K562 (cell line): Measurements from ENCODE around the gene DRC1. TPM values are rescaled to one million over a fixed set of nuclear protein-coding genes. Genes with fewer than 3 reads are reported as not detected.
A peak's percentile ranks its signal among the peaks of the same experiment; 100 is the strongest.

Experiments
- ATAC-seq: fragments of 200-7000 bp; cut with Tn5 transposase; 3 replicates; pipeline ENCODE4 v1.9.1; 2020; ENCODE audit warnings: moderate library complexity
- BruUV-seq: library from RNA; stranded (reverse); fragments of 400-500 nt; replicated peaks from 2 replicates; lab custom pipeline; 2021; lab: Mats Ljungman, UMichigan
- CTCF ChIA-PET: fragments of 300-600 bp; formaldehyde crosslinking; extraction: SDS; loops from one replicate; lab custom pipeline; 2021; ENCODE audit warnings: low intra/inter-chr PET ratio; lab: Yijun Ruan, JAX
- POLR2A ChIA-PET: fragments of 300-600, 350-650 bp; sonication (Branson Sonifier 250); formaldehyde crosslinking; extraction: SDS; loops from one replicate; lab custom pipeline; 2021; ENCODE audit warnings: antibody characterized with exemption, inconsistent platforms; lab: Yijun Ruan, JAX
- DNase-seq, 4 experiments: peaks; one replicate each; pipeline versions ENCODE4 v3.0.0 to v3.0.0-alpha.2; 2011 to 2018; ENCODE audit warnings: low spot score in 3 of 4, mixed read lengths in 3 of 4; ENCODE audit errors: extremely low read depth in 1 of 4
- FAIRE-seq: peaks from 2 replicates; lab custom pipeline; 2011; peaks lifted over from hg19 to GRCh38; lab: Jason Lieb, UNC
- H2AFZ ChIP-seq: 2 replicates; pipeline ENCODE4 v1.6.0; 2011; ENCODE audit warnings: low read depth, low read length, control low read depth, inconsistent platforms
- H3K27ac ChIP-seq: fragments of 200-600 bp; 3 replicates; pipeline ENCODE4 v1.8.0; 2011; ENCODE audit warnings: low read depth, mild to moderate bottlenecking, control low read depth, inconsistent platforms, low read length, moderate library complexity, mixed read lengths; ENCODE audit errors: extremely low read depth
- H3K27me3 ChIP-seq, 2 experiments: fragments of 300-600 bp in 1 of 2; 2 replicates in 1 of 2; 3 replicates in 1 of 2; pipeline versions ENCODE4 v1.6.0 to v1.8.0; 2011; ENCODE audit warnings: inconsistent platforms in 2 of 2, low read length in 2 of 2, mild to moderate bottlenecking in 1 of 2, mixed read lengths in 1 of 2, moderate library complexity in 1 of 2; ENCODE audit not compliant: control insufficient read depth in 2 of 2, insufficient read depth in 2 of 2
- H3K36me3 ChIP-seq: fragments of 300-600 bp; 3 replicates; pipeline ENCODE4 v1.8.0; 2011; ENCODE audit warnings: mild to moderate bottlenecking, low read length, inconsistent platforms; ENCODE audit not compliant: control insufficient read depth, insufficient read depth
- H3K4me1 ChIP-seq, 2 experiments: fragments of 200-600 bp in 1 of 2; replicated peaks in 1 of 2; 2 replicates in 1 of 2; 3 replicates in 1 of 2; pipeline versions ENCODE4 v1.5.1 to v1.8.0; 2011; ENCODE audit warnings: inconsistent platforms in 2 of 2, low read length in 2 of 2, mild to moderate bottlenecking in 1 of 2, mixed read lengths in 1 of 2, moderate library complexity in 1 of 2; ENCODE audit not compliant: control insufficient read depth in 2 of 2, insufficient read depth in 2 of 2
- H3K4me2 ChIP-seq: 2 replicates; pipeline ENCODE4 v1.6.1; 2011; ENCODE audit warnings: low read length, control low read depth, inconsistent platforms, mixed read lengths; ENCODE audit not compliant: insufficient read depth
- H3K4me3 ChIP-seq: fragments of 200-600 bp; sonication (generic), shearing (Covaris generic); 2 replicates; pipeline ENCODE4 v1.5.1; 2016; ENCODE audit warnings: control low read depth, inconsistent platforms
- H3K79me2 ChIP-seq: fragments of 200-600 bp; 3 replicates; pipeline ENCODE4 v1.8.0; 2011; ENCODE audit warnings: low read length, inconsistent platforms; ENCODE audit not compliant: control insufficient read depth, insufficient read depth
- H3K9ac ChIP-seq, 2 experiments: 2 replicates each; pipeline versions ENCODE4 v1.6.0 to v1.6.1; 2011; ENCODE audit warnings: low read depth in 2 of 2, low read length in 2 of 2, control low read depth in 1 of 2, inconsistent platforms in 1 of 2, mild to moderate bottlenecking in 1 of 2, mixed read lengths in 1 of 2; ENCODE audit not compliant: insufficient read depth in 1 of 2
- H3K9me1 ChIP-seq: one replicate; pipeline ENCODE4 v1.6.0; 2011; ENCODE audit warnings: inconsistent platforms, mild to moderate bottlenecking, low read length, moderate library complexity; ENCODE audit not compliant: control insufficient read depth, insufficient read depth
- H3K9me3 ChIP-seq: replicated peaks from 2 replicates; pipeline ENCODE4 v1.5.1; 2011; ENCODE audit warnings: low read depth, low read length, inconsistent platforms; ENCODE audit not compliant: control insufficient read depth, insufficient read depth
- H4K20me1 ChIP-seq: replicated peaks from 2 replicates; pipeline ENCODE4 v1.6.1; 2011; ENCODE audit warnings: low read length, inconsistent platforms, mixed read lengths; ENCODE audit not compliant: control insufficient read depth, insufficient read depth
- BCL6 ChIP-seq: fragments of 250-450 bp; sonication (Bioruptor Pico); IDR thresholded peaks from 2 replicates; pipeline ENCODE4 v1.4.0; 2020
- BRD4 ChIP-seq: fragments of 200-600 bp; sonication (generic); IDR thresholded peaks from 2 replicates; pipeline ENCODE4 v1.6.1; 2017; ENCODE audit warnings: inconsistent platforms
- DDX20 ChIP-seq: fragments of 450-650 bp; IDR thresholded peaks from 2 replicates; pipeline ENCODE4 v1.6.1; 2016; ENCODE audit warnings: missing genetic modification characterization, low read depth, mild to moderate bottlenecking, missing compliant biosample characterization, moderate library complexity
- EHMT2 ChIP-seq: fragments of 450-650 bp; IDR thresholded peaks from 2 replicates; pipeline ENCODE4 v1.6.1; 2018; ENCODE audit warnings: antibody characterized with exemption
- JUN ChIP-seq, 2 experiments: sonication (generic) in 1 of 2; formaldehyde crosslinking in 1 of 2; IDR thresholded peaks; 2 replicates each; pipeline versions ENCODE4 v1.6.1 to v1.8.0; 2012 to 2022; ENCODE audit warnings: borderline replicate concordance in 2 of 2, mild to moderate bottlenecking in 2 of 2, improper control_type of control experiment in 1 of 2, low read depth in 1 of 2, low read length in 1 of 2, missing genetic modification reagents in 1 of 2
- POLR2A ChIP-seq: fragments of 450-650 bp; conservative IDR thresholded peaks from 2 replicates; pipeline ENCODE4 v1.6.1; 2016
- POLR2AphosphoS2 ChIP-seq: IDR thresholded peaks from 2 replicates; pipeline ENCODE4 v1.6.1; 2012; ENCODE audit warnings: low read length, improper control_type of control experiment
- SUPT5H ChIP-seq: fragments of 450-650 bp; IDR thresholded peaks from 2 replicates; pipeline ENCODE4 v1.6.1; 2016
- THAP7 ChIP-seq: fragments of 250-450 bp; sonication (Bioruptor Pico); IDR thresholded peaks from 2 replicates; pipeline ENCODE4 v1.5.0; 2021
- ZNF316 ChIP-seq: fragments of 450-650 bp; IDR thresholded peaks from 2 replicates; pipeline ENCODE4 v1.6.1; 2016
- WGBS: fragments of 100-300 bp; shearing (Covaris generic); methylation state at CpG from one replicate; pipeline ENCODE4 v1.1.6; 2016; ENCODE audit warnings: low coverage, mixed read lengths; ENCODE audit not compliant: insufficient coverage; ENCODE audit errors: missing lambda C conversion rate; 5-methylcytosine and 5-hydroxymethylcytosine counted together
- in situ Hi-C: fragments of 300-500 bp; cut with MboI; formaldehyde crosslinking; loops from 4 replicates; pipeline ENCODE4 v1.15.0; 2018; ENCODE audit warnings: inconsistent platforms, mixed read lengths
- intact Hi-C: fragments of 100-400 bp; cut with micrococcal nuclease; formaldehyde crosslinking; loops from 2 replicates; pipeline ENCODE4 v1.14.2; 2022
- polyA plus RNA-seq, 8 experiments: library from polyadenylated mRNA; depleted of rRNA in 4 of 8; stranded (reverse) in 5 of 8; unstranded in 3 of 8; fragments of >200 nt; fragmentation: Nextera tagmentation in 2 of 8; fragmentation: Illumina TruSeq in 1 of 8; extraction: Ambion mirVana in 2 of 8; extraction: Trizol in 1 of 8; gene quantifications; 2 replicates each; pipeline versions ENCODE4 v1.2.1 to v1.2.3, GENCODE V29; 2011 to 2014; ENCODE audit warnings: inconsistent platforms in 1 of 8, missing spikeins in 1 of 8
- total RNA-seq, 7 experiments: library from RNA; depleted of rRNA in 6 of 7; stranded (reverse); fragments of >200 nt in 6 of 7; fragmentation: Illumina TruSeq in 2 of 7; extraction: Trizol in 2 of 7; gene quantifications; 2 replicates each; pipeline versions ENCODE4 v1.2.1 to v1.2.3, GENCODE V29; 2011 to 2021; ENCODE audit warnings: low replicate concordance in 1 of 7

Gene DRC1
- total and polyA plus RNA-seq, 9 of the 15 experiments (the other 6 are each of a cell fraction or from before 2014, with no cell fraction given), result 0.07 to 0.10 TPM; not detected in 7

- CTCF ChIA-PET, result no interaction called here
- peaks cover 81% of the 10 kb centered on the region for H3K36me3 ChIP-seq
Observed at GRCh38 chr2:26380281-26380680, 21.4 kb upstream of the DRC1 start.

GRCh38 chr2:26382564-26382963 is 19.2 kb upstream of the DRC1 start:
- FAIRE-seq, result no peak
- Histone ChIP-seq H3K9ac (no peak overlapping the region), H3K9me1 (no peaks in the 10 kb centered on the region), H2AFZ (no peak overlapping the region), H3K36me3 (peaks cover 84% of the 10 kb centered on the region), H3K27ac (no peak overlapping the region), H3K79me2 (peaks cover 5% of the 10 kb centered on the region; the same call in 2 of the 3 replicates), H3K27me3 (no peaks in the 10 kb centered on the region), H3K4me3 (no peak overlapping the region), H3K9me3 (no peaks in the 10 kb centered on the region), H3K4me2 (no peak overlapping the region), H4K20me1 (no peaks in the 10 kb centered on the region), H3K4me1 (peaks cover 0 to 2% of the 10 kb centered on the region in 2 experiments; a peak in 1 of 5 replicates)
- ChIA-PET POLR2A (interaction anchor here (0.7 to 3.4 kb wide), 3 partner anchors 10 to 467 kb away, joined by 3 to 13 read pairs (median 3); no protein-coding TSS in a partner anchor), CTCF (no interaction called here)
- intact Hi-C loops, result no loop called here
- 0 out of 2 replicates have a peak, but pooled peaks have one; percentile 8 for TF ChIP-seq ZNF316
- no peak for TF ChIP-seq JUN (IDR thresholded peaks at IDR 0.05; ENCODE audit: borderline replicate concordance, low read depth, low read length)
- TF ChIP-seq JUN (CRISPR knock-in tag; IDR thresholded peaks at IDR 0.05; ENCODE audit: borderline replicate concordance), result no peak
- 0 out of 2 replicates have a peak, but pooled peaks have one; percentile 32 for TF ChIP-seq SUPT5H
- TF ChIP-seq POLR2A, result peak; percentile 25; the same call in 1 of the 2 replicates
- no peak for TF ChIP-seq POLR2AphosphoS2
- TF ChIP-seq THAP7 (CRISPR knock-in tag), result no peak
- no peak for TF ChIP-seq BRD4
- no TSS peak for BruUV-seq
- 85% methylated on average over 3 of the region's 3 CpGs for WGBS
- in situ Hi-C loops, result no loop called here
- no peak for DNase-seq
- no peak for ATAC-seq

More at GRCh38 chr2:26380281-26380680, 21.4 kb upstream of the DRC1 start:
- peak; percentile 55; the same call in 2 of the 3 replicates for ATAC-seq
- Histone ChIP-seq H3K9me1 (no peaks in the 10 kb centered on the region), H3K4me1 (peaks cover 0 to 2% of the 10 kb centered on the region in 2 experiments; a peak in 1 of 5 replicates), H3K27me3 (no peaks in the 10 kb centered on the region), H3K27ac (no peak overlapping the region), H3K4me3 (no peak overlapping the region), H3K9me3 (no peaks in the 10 kb centered on the region), H3K4me2 (no peak overlapping the region), H4K20me1 (no peaks in the 10 kb centered on the region), H2AFZ (no peak overlapping the region), H3K79me2 (peaks cover 5% of the 10 kb centered on the region; the same call in 2 of the 3 replicates), H3K9ac (no peak overlapping the region)
- BruUV-seq, result no TSS peak
- intact Hi-C loops (no loop called here), in situ Hi-C loops (no loop called here)
- POLR2A ChIA-PET, result interaction anchor here (0.6 to 2.5 kb wide), 3 partner anchors 12 to 36 kb away, joined by 3 to 10 read pairs (median 4); no protein-coding TSS in a partner anchor
- TF ChIP-seq BCL6 (CRISPR knock-in tag), result no peak
- no peak for TF ChIP-seq DDX20 (tag)
- no peak for TF ChIP-seq EHMT2
- FAIRE-seq, result no peak
- no peak for DNase-seq
- whole genome bisulfite sequencing, result 78% methylated on average over 2 of the region's 2 CpGs
